HG02588 (cell line): ENCODE measurements around the gene SPDEF.

ENCODE experiments used
- ATAC-seq: cut with Tn5 transposase; IDR thresholded peaks from one replicate; pipeline ENCODE4 v1.9.1; 2021; ENCODE audit warnings: mild to moderate bottlenecking, moderate library complexity; ENCODE audit not compliant: unreplicated experiment

The SPDEF gene

DNA sequence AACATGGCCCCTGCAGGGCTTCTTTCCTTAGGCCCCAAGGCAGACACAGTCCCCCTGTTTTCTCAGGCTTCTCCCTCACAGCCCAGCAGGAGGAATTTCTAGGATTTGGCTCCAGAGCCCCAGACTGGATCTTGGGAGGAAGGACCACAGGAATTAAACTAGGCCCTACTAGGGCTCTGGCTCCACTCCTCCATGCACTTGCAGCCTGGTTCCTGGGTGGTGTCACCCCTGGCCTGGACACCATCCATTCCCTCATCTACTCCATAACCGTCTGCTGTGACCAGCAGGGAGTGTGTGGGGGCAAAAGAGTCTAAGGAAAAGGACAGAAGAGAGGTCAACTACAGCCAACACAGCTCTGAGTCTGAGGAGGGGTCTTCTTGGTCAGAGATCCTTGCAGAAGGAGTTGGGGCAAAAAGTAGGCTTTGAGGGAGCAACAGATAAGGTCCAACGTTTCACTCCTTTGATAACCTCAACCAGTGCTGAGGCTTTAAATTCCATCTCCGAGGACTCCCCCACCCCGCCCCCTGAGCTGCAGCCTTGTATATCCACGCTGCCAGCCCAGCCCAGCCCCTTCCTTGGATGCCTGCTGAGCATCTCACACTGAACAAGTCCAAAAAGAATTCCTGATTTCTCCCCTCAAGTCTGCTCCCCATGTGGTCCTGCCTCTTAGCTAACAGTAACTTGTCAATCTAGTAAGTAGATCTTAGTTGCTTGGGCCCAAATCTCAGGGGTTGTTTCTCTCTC, 27.9 kb upstream of the SPDEF start:
- ATAC-seq, result no peak

DNA sequence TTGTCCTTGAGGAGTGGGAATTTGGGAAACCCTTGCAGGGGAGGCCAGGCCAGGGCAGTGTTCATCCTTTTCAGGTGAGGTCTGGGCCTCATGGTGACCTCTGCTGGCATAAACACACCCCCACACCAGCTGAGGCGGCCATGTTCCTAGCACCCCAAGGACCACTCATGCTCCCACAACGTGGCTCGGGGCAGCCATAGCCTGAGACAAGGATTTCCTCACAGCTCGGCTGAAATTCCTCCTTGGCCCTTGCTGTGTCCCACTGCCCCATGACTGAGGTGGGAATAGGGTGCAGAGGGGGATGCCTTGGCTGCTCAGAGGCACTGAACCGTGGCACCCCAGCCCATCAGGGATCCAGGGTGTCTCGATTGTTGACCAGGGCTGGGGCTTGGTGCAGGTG, 27.3 kb upstream of the SPDEF start:
- no peak for ATAC-seq

DNA sequence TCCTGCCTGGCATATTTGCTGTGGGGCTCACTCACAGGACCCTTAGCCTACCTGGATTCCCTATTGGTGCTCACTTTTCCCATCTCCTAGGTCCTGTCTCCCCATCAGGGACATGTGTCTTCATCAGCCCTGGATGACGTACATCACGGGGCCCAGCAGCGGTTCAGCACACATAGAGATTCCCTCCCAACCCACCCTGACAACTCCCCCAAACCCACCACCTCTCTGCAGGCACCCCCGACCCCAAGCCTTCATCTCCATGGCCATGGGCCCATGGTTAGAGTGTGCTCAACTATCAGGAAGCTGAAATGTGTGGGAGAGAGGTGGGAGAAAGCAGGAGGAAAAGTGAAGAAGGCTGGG, 25.4 kb upstream of the SPDEF start:
- no peak for ATAC-seq

DNA sequence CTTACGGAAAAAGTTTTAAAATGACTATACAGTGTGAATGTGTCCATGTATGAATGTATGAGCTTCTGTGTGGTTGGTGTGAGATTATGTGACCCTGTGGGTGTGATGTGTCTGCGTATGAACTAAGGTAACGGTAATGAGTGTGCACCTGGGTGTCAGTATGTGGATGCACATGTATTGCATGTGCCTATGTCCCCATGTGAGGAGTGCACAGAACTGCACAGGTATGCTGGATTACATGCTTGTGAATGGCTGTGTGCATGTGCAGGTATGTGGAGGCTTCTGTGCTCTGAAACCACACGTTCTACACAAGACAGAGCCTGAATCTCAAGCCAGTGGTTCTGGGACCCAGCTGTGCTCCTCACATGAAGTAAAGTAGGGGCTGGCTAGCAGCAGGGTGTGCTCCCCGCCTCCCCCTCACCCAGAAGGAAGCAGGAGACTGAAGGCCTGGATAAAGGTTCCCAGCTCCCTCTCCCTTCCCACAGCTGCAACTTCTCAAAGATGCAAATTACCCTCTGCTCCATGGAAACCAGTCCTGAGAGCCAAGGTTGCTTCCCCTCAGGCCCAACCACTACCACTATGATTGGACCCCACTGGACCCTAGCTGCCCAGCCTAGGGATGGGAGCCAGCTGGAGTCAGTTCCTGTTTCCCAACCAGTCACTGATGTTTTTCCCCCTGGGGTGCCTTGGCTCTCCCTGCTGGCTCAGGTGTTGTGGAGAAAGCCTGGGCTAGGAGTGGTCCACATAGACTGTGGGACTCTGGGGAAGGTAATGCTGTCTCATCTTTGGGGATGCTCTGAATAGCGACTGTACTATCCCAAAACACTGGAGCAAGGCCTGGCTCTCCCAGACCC, 24.8 kb upstream of the SPDEF start:
- no peak for ATAC-seq

DNA sequence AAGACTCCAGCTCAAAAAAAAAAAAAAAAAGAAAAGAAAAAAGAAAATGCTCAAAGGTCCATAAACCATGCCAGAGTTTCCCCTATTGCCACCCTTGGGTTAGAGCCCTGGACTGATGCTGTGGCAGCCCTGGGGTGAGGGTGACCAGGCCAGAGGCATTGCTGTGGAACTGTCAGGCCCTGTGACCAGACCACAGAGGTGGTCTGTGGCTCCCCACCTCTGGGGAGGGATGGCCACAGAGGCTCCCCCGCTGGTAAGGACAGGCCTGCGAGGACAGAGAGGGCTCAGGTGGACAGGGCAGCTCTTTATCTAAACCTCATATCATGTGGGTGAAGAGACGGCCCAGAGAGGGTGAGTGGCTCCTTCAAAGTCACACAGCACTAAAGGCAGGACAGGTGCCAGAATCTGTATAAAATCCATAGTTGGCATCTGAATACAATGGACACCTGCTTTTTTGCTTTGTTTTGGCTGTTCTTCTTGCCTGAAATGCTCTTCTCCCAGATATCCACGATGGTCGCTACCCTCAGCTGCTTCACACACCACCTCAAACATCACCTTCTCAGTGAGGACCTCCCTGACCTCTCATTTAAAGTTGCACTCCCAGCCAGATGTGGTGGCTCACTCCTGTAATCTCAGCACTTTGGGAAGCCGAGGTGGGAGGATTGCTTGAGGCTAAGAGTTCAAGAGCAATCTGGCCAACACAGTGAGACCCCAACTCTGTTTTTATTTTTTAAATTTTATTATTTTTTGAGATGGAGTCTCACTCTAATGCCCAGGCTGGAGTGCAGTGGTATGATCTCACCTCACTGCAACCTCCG, 22.5 kb upstream of the SPDEF start:
- no peak for ATAC-seq

DNA sequence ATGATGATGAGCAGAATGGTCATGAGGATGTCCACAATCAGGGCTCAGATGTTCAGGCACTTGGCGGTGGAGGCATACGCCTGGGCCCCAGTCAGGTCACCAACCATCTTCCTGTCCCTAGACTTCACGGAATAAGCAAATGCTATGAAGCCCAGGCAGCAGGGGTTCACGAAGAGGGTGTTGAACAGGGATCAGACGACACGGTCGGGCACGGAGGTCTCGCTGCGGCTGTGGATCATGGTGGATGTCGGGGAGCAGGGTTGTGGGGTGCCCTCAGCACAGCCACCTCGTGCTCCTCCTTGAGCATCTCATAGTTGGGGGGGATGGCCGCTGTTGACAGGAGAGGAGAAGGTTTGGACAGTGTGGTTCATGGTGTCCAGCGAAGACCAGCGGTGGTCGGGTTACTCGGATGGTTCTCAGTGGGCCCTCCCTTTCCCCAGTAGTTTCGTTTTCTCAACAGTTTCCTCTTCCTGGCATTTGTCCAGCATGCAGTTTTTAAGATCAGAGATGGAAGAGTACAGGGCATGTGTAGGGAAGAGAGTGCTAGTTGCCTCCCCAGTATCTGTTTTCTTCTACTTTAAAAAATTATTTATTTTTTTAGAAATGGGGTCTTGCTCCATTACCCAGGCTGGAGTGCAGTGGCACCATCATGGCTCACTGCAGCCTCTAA, 20.3 kb upstream of the SPDEF start:
- ATAC-seq, result no peak

DNA sequence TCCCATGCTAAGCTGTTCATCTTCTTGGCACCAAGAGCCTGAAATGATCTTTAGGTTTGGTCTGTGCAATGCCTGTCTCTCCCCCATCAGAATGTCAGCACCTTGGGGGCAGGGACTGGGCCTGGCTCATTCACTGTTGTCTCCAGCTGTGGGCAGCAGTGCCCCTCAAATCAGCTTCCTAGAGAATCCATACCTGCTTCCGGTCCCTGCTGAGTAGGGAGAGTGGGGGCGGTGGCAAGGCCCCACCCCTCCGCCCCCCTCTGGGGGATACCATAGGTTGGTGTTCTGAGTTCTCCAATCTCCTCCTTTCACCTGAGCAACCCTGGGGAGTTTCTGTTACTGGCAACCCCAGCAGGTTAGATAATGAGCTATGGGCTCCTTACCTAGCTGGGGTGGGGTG, 19.2 kb upstream of the SPDEF start:
- no peak for ATAC-seq

DNA sequence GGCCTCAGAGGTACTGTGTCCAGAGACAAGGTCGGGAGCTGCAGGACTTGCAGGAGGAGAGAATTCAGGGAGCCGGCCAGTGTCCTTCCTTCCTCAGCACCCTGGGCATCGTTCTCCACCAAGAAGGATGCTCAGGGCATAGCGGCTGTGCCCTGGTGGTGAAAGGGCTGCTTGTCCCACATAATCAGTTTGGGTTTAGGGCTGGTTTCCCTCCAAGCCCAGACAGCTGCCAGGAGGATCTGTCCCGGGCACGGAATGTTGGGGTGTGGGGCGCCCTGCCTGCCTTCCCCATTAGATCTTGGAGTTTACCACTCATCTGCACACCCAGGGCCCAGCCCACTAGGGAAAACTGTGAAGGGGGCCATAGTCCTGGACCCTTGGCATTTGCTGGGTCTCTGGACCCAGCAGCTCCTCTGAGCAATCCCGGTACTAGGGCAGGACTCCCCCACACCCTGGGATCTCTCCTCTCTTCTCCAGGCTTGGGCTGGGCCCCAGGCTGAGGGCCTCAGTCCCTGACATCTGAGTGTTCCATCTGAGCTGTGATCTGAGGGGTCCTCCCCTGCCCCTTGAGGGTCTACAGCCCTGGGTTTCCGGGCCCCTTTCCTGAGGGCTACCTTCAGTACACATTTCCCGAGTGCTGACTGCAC, 18.6 kb upstream of the SPDEF start:
- no peak for ATAC-seq

DNA sequence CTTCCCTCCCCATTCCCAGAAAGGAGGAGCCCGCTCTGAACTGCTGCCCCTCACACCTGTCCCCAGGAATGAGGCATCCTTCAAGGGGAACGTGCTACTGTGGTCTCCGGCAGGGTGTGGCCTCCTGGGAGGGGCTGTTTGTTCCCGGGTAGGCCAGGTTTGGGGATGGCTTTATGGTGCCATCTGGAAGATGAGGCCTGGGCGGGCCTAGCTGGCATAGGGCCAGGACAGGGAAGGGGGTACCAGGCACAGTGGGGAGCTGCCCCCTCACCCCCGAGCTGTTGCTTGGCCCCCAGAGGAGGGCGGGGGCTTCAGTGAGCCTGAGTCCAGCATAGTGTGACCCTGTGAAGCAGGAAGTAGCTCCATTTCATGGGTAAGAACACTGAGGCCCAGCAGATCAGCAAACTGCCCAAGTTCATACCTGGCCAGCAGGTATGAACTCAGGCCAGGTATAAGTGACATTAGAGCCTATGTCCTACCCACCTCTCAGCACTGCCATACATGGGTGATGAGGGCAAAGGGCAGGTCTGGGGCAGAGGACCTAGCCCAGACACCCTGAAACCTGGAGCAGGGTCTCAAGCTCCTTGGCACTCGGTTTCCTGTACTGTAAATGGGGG, 17.5 kb upstream of the SPDEF start:
- no peak for ATAC-seq

DNA sequence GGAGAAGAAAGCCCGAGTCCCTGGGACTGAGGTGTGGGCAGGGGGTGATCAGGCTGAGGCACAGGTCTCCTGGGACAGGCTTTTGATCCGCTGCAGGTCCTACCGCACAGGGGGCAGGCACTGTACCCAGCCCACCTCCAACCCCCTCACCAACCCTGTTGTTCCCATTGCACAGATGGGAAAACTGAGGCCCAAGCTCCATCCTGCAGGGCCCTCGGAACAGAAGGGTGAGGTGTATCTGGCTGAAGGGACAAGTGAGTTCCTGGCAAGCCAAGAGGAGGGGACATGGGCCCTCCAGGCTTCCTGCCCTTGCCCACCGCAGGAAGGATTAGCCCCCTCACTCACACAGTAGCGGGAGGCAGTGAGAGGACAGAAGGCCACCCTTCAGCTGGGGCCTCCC, 16.5 kb upstream of the SPDEF start:
- ATAC-seq, result no peak

DNA sequence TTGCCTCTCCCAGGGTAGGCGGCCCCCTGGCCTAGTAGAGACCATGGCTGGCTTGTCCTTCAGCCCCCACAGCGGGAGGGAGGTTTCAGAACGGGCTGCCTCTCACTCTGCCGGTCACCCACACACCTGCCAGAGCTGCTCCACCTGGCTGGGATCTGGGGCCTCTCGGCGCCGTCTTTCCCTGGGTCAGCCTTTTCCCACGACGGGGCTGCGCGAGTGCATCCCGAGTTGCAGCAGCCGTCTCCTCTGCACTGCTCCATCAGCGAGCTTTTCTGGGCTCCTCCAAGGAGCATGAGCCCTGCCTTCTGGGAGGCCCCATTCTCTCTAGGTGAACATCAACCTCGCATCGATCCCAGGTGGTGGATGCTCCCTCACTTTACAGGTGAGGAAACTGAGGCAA, 15.9 kb upstream of the SPDEF start:
- no peak for ATAC-seq

DNA sequence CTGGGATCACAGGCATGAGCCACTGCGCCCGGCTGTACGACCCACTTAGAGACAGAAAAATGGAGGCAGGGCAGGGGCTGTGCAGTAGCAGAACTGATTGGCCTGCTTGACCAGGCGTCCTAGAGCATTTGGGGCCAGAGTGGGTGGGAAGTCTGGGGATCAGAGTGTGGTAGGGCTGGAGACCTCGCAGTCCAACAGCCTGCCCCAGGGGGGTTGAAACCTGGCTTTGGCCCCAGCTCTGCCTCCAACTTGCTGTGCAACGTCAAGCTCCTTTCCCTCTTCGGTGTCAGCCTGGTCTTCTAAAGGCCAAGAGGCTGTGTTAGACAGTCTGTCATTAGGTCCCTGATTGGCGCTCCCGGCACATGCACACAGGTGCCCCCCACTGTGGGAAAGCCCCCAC, 15.3 kb upstream of the SPDEF start:
- no peak for ATAC-seq

DNA sequence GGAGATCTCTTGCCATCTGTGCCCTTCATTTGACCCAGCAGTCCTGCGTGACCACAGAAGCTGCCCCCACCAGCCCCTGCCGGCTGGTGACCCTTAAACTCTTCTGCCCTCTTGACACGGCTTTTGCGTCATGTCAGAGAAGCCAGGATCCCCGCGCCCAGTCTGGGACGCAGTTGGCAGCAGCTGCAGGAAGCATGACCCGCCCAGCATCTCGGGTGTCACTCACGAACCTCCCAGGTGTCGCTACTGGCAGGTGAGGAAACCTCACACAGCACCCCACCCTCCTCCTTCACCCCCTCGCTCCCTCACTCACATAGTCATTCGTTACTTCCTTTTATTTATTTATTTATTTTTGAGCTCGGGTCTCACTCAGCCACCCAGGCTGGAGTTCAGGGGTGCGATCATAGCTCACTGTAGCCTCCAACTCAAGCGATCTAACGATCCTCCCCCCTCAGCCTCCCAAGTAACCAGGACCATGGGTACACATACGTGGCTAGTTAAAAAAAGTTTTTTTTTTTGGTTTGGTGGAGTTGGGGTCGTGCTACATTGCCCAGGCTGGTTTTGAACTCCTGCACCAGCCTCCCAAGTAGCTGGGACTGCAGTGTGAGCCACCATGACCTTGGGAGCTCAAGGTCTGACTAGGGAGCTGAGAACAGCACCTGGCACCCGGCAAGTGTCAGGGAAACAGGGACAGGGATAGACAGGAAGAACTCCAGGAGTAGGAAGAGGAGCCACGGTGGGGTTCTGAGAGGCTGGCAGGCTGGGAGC, 14.1 kb upstream of the SPDEF start:
- no peak for ATAC-seq

DNA sequence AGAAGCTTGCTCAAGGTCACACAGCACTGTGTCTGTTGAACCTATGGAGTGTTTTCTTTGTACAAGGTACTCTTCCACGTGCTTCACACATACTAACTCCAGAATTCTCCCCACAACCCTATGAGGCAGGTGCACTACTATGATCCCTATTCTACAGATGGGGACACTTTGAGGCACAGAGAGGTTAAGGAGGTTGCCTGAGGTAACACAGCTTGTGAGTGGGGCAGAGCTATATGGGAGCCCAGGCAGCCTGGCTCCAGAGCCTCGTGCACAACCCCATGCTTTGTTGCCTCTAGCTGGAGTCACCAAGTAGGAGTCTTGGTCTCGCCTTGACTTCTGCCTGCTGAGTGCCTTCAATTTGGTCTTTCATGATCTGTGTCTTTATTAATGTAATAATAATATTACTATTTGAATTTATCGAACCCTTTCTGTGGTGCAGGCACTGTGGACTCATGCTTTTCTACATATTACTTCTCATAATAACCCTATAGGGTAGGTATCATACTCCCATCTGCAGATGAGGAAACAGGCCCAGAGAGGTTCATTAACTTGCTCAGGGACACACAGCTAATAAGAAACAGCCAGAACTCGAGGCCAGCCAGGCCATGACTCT, 13.3 kb upstream of the SPDEF start:
- ATAC-seq, result no peak

DNA sequence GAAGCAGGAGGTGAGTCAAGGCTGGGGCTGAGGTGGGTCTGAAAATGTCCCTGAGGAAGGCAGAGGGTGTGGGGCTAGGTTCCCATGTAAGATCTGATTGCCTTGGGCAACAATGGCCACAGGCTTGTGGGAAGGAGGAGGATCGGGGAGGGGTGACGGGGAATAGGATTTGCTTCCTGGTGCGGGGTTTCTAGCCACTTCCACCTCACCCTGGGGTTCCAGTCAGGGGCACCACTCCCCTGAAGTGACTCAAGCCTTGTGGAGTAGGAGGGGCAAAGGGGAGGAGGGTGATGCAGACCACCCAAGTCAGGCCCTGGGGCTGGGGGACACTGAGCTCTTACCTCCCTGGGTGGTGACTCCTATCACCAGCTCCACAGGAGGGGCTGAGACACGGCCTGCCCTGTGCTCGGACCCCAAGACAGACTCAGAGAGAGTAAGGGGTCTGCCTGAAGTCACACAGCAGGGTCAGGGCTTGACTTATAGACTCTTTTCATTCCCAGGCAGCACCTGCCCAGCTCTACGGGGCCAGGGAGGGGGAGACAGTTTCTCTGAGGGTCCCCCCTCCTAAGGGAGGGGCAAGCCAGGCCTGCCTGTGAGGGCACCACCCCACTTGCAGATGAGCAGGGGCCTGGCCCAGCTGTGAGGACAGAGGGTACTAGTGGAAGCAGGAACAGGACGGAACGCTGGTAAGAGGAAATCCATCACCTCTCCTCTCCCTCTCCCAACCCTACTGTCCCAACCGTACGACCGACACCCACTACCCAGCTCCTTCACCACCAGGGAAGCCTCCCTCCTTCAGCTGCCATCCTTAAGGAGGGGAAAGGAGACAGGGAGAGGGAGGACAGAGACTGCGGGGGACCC, 12.4 kb upstream of the SPDEF start:
- no peak for ATAC-seq

DNA sequence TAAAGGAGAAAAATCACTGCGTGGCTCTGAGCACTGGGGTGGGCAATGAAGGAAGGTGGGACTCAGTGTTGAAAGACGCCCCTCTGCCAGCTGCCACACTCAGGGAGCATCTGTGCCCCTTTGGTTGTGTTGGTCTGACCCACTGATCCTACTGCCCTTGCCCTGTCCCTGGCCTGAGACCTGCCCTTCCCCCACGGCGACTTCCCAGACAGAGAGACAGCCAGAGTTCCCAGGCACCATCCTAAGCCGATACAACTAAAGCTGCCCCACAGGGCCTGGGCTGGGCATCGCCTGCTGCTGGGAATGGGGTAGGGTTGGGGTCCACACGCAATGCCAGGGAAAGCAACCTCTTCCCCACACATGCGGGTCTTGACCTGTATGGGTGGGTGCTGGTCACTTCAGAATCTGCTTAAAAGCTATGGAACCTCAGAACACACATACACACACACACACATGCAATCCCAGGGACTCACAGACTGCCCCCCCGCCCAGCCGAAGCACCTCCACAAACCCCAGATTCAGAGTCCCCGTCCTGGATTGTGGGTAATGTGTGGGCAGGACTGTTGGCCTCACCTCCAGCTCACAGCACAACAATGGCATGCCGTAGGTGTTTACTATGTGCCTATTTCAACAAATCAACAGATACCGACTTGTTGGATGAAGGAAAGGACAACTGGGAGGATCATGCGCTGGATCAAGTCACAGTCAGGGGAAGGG, 10.9 kb upstream of the SPDEF start:
- ATAC-seq, result no peak

DNA sequence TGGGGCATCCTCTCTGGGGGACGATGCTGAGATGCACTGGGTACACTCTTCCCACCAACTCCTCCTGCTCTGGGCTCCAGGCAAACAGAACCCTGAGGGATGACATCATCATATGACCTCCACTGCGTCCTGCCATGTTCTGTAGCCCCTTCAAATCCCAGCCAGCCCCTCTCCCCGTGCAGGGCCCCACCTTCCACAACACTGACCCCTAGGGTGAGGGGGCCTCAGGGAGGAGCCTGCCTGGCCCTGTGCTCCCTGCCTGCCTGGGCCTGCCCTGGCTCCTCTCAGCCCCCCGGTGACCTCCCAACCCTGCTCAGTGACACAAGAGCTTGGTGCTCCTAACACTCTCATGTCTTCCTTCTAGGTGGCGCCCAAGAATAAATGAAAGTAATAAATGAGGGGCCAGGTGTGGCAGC, 9.6 kb upstream of the SPDEF start:
- ATAC-seq, result no peak
